MM.1S (cell line): ENCODE results near the gene APLN.

ENCODE experiments used
- DNase-seq: peaks from one replicate; pipeline ENCODE4 v3.0.0-alpha.2; 2015
- H2AFZ ChIP-seq: fragments of 300-600 bp; sonication (generic); 2 replicates; pipeline ENCODE4 v1.6.0; 2016; ENCODE audit warnings: antibody characterized with exemption, low read length
- H3F3A ChIP-seq: fragments of 300-600 bp; sonication (generic); 2 replicates; pipeline ENCODE4 v1.6.1; 2016; ENCODE audit warnings: mild to moderate bottlenecking, antibody characterized with exemption, low read length, moderate library complexity, mixed read lengths; ENCODE audit not compliant: insufficient read depth
- H3K27ac ChIP-seq: fragments of 300-600 bp; sonication (generic); 2 replicates; pipeline ENCODE4 v1.5.1; 2016; ENCODE audit warnings: mild to moderate bottlenecking, low read length
- H3K27me3 ChIP-seq: fragments of 300-600 bp; sonication (generic); replicated peaks from 2 replicates; pipeline ENCODE4 v1.6.0; 2016; ENCODE audit warnings: low read length; ENCODE audit not compliant: insufficient read depth
- H3K36me3 ChIP-seq: fragments of 300-600 bp; sonication (generic); replicated peaks from 2 replicates; pipeline ENCODE4 v1.6.1; 2016; ENCODE audit warnings: mild to moderate bottlenecking, low read length, mixed read lengths; ENCODE audit not compliant: insufficient read depth
- H3K4me1 ChIP-seq: fragments of 300-600 bp; sonication (generic); 2 replicates; pipeline ENCODE4 v1.6.1; 2016; ENCODE audit warnings: low read length, mixed read lengths
- H3K4me2 ChIP-seq: fragments of 300-600 bp; sonication (generic); 2 replicates; pipeline ENCODE4 v1.6.0; 2016; ENCODE audit warnings: low read depth, low read length
- H3K4me3 ChIP-seq: fragments of 300-600 bp; sonication (generic); 2 replicates; pipeline ENCODE4 v1.5.1; 2016; ENCODE audit warnings: low read length, mixed read lengths
- H3K79me2 ChIP-seq: fragments of 300-600 bp; sonication (generic); 2 replicates; pipeline ENCODE4 v1.6.1; 2016; ENCODE audit warnings: mixed run types, low read length, mixed read lengths
- H3K9ac ChIP-seq: fragments of 300-600 bp; sonication (generic); 2 replicates; pipeline ENCODE4 v1.6.1; 2016; ENCODE audit warnings: low read length, mixed read lengths
- H3K9me2 ChIP-seq: fragments of 300-600 bp; sonication (generic); replicated peaks from 2 replicates; pipeline ENCODE4 v1.6.1; 2016; ENCODE audit warnings: mild to moderate bottlenecking, low read length, mixed read lengths; ENCODE audit not compliant: insufficient read depth
- H3K9me3 ChIP-seq: fragments of 300-600 bp; sonication (generic); replicated peaks from 2 replicates; pipeline ENCODE4 v1.6.1; 2016; ENCODE audit warnings: mild to moderate bottlenecking, low read length, mixed read lengths; ENCODE audit not compliant: insufficient read depth
- H4K20me1 ChIP-seq: fragments of 300-600 bp; sonication (generic); 2 replicates; pipeline ENCODE4 v1.6.1; 2016; ENCODE audit warnings: mild to moderate bottlenecking, low read length, moderate library complexity, mixed read lengths; ENCODE audit not compliant: insufficient read depth
- CTCF ChIP-seq: fragments of 300-600 bp; sonication (generic); IDR thresholded peaks from 2 replicates; pipeline ENCODE4 v1.5.1; 2016; ENCODE audit warnings: antibody characterized with exemption, low read length, mixed read lengths
- EZH2 ChIP-seq: fragments of 300-600 bp; sonication (generic); optimal IDR thresholded peaks from 2 replicates; pipeline ENCODE3; 2017; ENCODE audit warnings: low read depth, mild to moderate bottlenecking, antibody characterized with exemption, low read length, mixed read lengths
- EZH2phosphoT487 ChIP-seq: fragments of 300-600 bp; sonication (generic); IDR thresholded peaks from 2 replicates; pipeline ENCODE4 v1.6.1; 2018; ENCODE audit warnings: antibody characterized with exemption, low read length

The APLN gene

GRCh38 chrX:129631849-129632248 is 22.9 kb downstream of the APLN start:
- H3K4me3 ChIP-seq, result no peak overlapping the region
- H3K27me3 ChIP-seq, result no peaks in the 10 kb centered on the region
- H3K9me2 ChIP-seq, result no peaks in the 10 kb centered on the region
- no peaks in the 10 kb centered on the region for H3K36me3 ChIP-seq
- DNase-seq, result no peak
- no peak overlapping the region for H3K9ac ChIP-seq
- no peak overlapping the region for H3K27ac ChIP-seq
- no peaks in the 10 kb centered on the region for H3K9me3 ChIP-seq
- H3K4me1 ChIP-seq, result no peaks in the 10 kb centered on the region
- TF ChIP-seq EZH2phosphoT487 (no peak), CTCF (no peak), EZH2 (no peak)
- no peaks in the 10 kb centered on the region for H4K20me1 ChIP-seq
- H3F3A ChIP-seq, result no peaks in the 10 kb centered on the region
- no peak overlapping the region for H2AFZ ChIP-seq
- H3K4me2 ChIP-seq, result no peak overlapping the region
- no peaks in the 10 kb centered on the region for H3K79me2 ChIP-seq

GRCh38 chrX:129629837-129630236 is 24.9 kb downstream of the APLN start:
- H4K20me1 ChIP-seq, result no peaks in the 10 kb centered on the region
- H2AFZ ChIP-seq, result no peak overlapping the region
- H3K4me1 ChIP-seq, result no peaks in the 10 kb centered on the region
- TF ChIP-seq CTCF (no peak), EZH2 (no peak)
- H3K27me3 ChIP-seq, result no peaks in the 10 kb centered on the region
- no peaks in the 10 kb centered on the region for H3K9me2 ChIP-seq
- no peak for DNase-seq
- H3K9ac ChIP-seq, result no peak overlapping the region
- H3K27ac ChIP-seq, result no peak overlapping the region
- H3K79me2 ChIP-seq, result no peaks in the 10 kb centered on the region
- no peaks in the 10 kb centered on the region for H3K36me3 ChIP-seq
- no peak overlapping the region for H3K4me3 ChIP-seq
- no peaks in the 10 kb centered on the region for H3F3A ChIP-seq
- no peak overlapping the region for H3K4me2 ChIP-seq
- no peaks in the 10 kb centered on the region for H3K9me3 ChIP-seq

DNA sequence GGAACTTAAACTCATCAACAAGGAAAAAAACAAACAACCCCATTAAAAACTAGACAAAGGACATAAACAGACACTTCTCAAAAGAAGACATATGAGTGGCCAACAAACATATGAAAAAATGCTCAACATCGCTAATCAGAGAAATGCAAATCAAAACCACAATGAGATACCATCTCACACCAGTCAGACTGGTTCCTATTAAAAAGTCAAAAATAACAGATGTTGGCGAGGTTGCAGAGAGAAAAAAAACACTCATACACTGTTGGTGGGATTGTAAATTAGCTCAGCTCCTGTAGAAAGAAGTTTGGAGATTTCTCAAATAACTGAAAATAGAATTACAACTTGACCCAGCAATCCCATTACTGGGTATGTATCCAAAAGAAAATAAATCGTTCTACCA is 28.7 kb downstream of the APLN start:
- Histone ChIP-seq H3K79me2 (no peaks in the 10 kb centered on the region), H3K9me2 (no peaks in the 10 kb centered on the region), H3K27me3 (no peaks in the 10 kb centered on the region), H3K4me3 (no peak overlapping the region), H4K20me1 (no peaks in the 10 kb centered on the region), H3K9me3 (no peaks in the 10 kb centered on the region), H3K4me2 (no peak overlapping the region), H3K4me1 (no peaks in the 10 kb centered on the region), H3K27ac (no peak overlapping the region), H3K36me3 (no peaks in the 10 kb centered on the region), H2AFZ (no peak overlapping the region), H3F3A (no peaks in the 10 kb centered on the region), H3K9ac (no peak overlapping the region)
- no peak for DNase-seq
- TF ChIP-seq CTCF, result no peak
- TF ChIP-seq EZH2, result no peak
- no peak for TF ChIP-seq EZH2phosphoT487

GRCh38 chrX:129622757-129623301 is 31.9 kb downstream of the APLN start:
- Histone ChIP-seq H4K20me1 (no peaks in the 10 kb centered on the region), H3K27ac (no peak overlapping the region), H3K36me3 (no peaks in the 10 kb centered on the region), H3F3A (no peaks in the 10 kb centered on the region), H3K4me1 (no peaks in the 10 kb centered on the region), H3K9me3 (no peaks in the 10 kb centered on the region), H3K4me2 (no peak overlapping the region), H3K27me3 (no peaks in the 10 kb centered on the region), H3K79me2 (no peaks in the 10 kb centered on the region), H3K9ac (no peak overlapping the region), H3K9me2 (no peaks in the 10 kb centered on the region), H3K4me3 (no peak overlapping the region), H2AFZ (no peak overlapping the region)
- DNase-seq, result no peak
- TF ChIP-seq EZH2, result no peak
- no peak for TF ChIP-seq CTCF
- no peak for TF ChIP-seq EZH2phosphoT487
